H9 (cell line): ENCODE data around the gene MAPKAPK3. TPM values are rescaled to one million over a fixed set of nuclear protein-coding genes. Genes with fewer than 3 reads are reported as not detected.

ENCODE experiments used
- DNase-seq: peaks from one replicate; pipeline ENCODE4 v3.0.0-alpha.2; 2017
- H2AFZ ChIP-seq: one replicate; pipeline ENCODE4 v1.6.1; 2013; ENCODE audit warnings: mild to moderate bottlenecking, low read length, control low read depth, moderate library complexity
- H2AK5ac ChIP-seq: 2 replicates; pipeline ENCODE4 v1.6.1; 2013; ENCODE audit warnings: low read length, control low read depth, mixed read lengths; ENCODE audit not compliant: insufficient read length
- H2BK120ac ChIP-seq: one replicate; pipeline ENCODE4 v1.6.1; 2013; ENCODE audit warnings: low read depth, mild to moderate bottlenecking, low read length, control low read depth, inconsistent platforms; ENCODE audit not compliant: poor library complexity, severe bottlenecking
- H2BK12ac ChIP-seq: 2 replicates; pipeline ENCODE4 v1.6.1; 2013; ENCODE audit warnings: low read length, control low read depth, mixed read lengths, low read depth; ENCODE audit not compliant: insufficient read length
- H2BK15ac ChIP-seq: 2 replicates; pipeline ENCODE4 v1.6.1; 2013; ENCODE audit warnings: low read depth, low read length, control low read depth
- H2BK20ac ChIP-seq: one replicate; pipeline ENCODE4 v1.6.1; 2013; ENCODE audit warnings: low read depth, mild to moderate bottlenecking, low read length, control low read depth, inconsistent platforms; ENCODE audit not compliant: poor library complexity, severe bottlenecking
- H2BK5ac ChIP-seq: 2 replicates; pipeline ENCODE4 v1.6.1; 2013; ENCODE audit warnings: low read length, control low read depth, mixed read lengths; ENCODE audit not compliant: insufficient read length
- H3K14ac ChIP-seq: 2 replicates; pipeline ENCODE4 v1.6.1; 2013; ENCODE audit warnings: low read length, control low read depth; ENCODE audit not compliant: insufficient read depth
- H3K18ac ChIP-seq: 2 replicates; pipeline ENCODE4 v1.6.1; 2013; ENCODE audit warnings: low read depth, mild to moderate bottlenecking, mixed read lengths, low read length, control low read depth; ENCODE audit not compliant: insufficient read length
- H3K23ac ChIP-seq: 2 replicates; pipeline ENCODE4 v1.6.1; 2013; ENCODE audit warnings: low read length, control low read depth, mixed read lengths, low read depth; ENCODE audit not compliant: insufficient read length
- H3K23me2 ChIP-seq: 2 replicates; pipeline ENCODE4 v1.6.1; 2013; ENCODE audit warnings: low read depth, mild to moderate bottlenecking, mixed read lengths, low read length, control low read depth; ENCODE audit not compliant: insufficient read length, poor library complexity, severe bottlenecking
- H3K27ac ChIP-seq: 2 replicates; pipeline ENCODE4 v1.5.1; 2013; ENCODE audit warnings: low read length, control low read depth, mixed read lengths, low read depth; ENCODE audit not compliant: insufficient read length
- H3K27me3 ChIP-seq: 2 replicates; pipeline ENCODE4 v1.6.1; 2013; ENCODE audit warnings: low read length, control low read depth, inconsistent platforms; ENCODE audit not compliant: insufficient read depth
- H3K4ac ChIP-seq: 2 replicates; pipeline ENCODE4 v1.6.1; 2013; ENCODE audit warnings: low read depth, mild to moderate bottlenecking, control low read depth, inconsistent platforms, low read length, moderate library complexity
- H3K4me1 ChIP-seq: 2 replicates; pipeline ENCODE4 v1.6.1; 2013; ENCODE audit warnings: low read length, control low read depth, inconsistent platforms; ENCODE audit not compliant: insufficient read depth
- H3K4me2 ChIP-seq: 2 replicates; pipeline ENCODE4 v1.6.1; 2013; ENCODE audit warnings: low read length, control low read depth, mixed read lengths; ENCODE audit not compliant: insufficient read length, insufficient read depth
- H3K56ac ChIP-seq: 2 replicates; pipeline ENCODE4 v1.6.1; 2013; ENCODE audit warnings: low read depth, mild to moderate bottlenecking, mixed read lengths, low read length, control low read depth; ENCODE audit not compliant: insufficient read length
- H3K79me1 ChIP-seq: 2 replicates; pipeline ENCODE4 v1.6.1; 2013; ENCODE audit warnings: low read depth, mild to moderate bottlenecking, moderate library complexity, low read length, control low read depth, inconsistent platforms; ENCODE audit not compliant: insufficient read depth, poor library complexity, severe bottlenecking
- H3K79me2 ChIP-seq: 2 replicates; pipeline ENCODE4 v1.6.1; 2013; ENCODE audit warnings: low read length, control low read depth, inconsistent platforms; ENCODE audit not compliant: insufficient read depth
- H3K9ac ChIP-seq: 2 replicates; pipeline ENCODE4 v1.6.1; 2013; ENCODE audit warnings: low read length, control low read depth, mixed read lengths; ENCODE audit not compliant: insufficient read length; ENCODE audit errors: extremely low read depth
- H3K9me3 ChIP-seq: one replicate; pipeline ENCODE4 v1.6.1; 2013; ENCODE audit warnings: low read depth, low read length, inconsistent platforms; ENCODE audit not compliant: control insufficient read depth
- H3T11ph ChIP-seq: one replicate; pipeline ENCODE4 v1.6.1; 2013; ENCODE audit warnings: mild to moderate bottlenecking, low read length, control low read depth, inconsistent platforms
- H4K20me1 ChIP-seq: one replicate; pipeline ENCODE4 v1.6.1; 2013; ENCODE audit not compliant: control insufficient read depth, insufficient read length, insufficient read depth
- H4K5ac ChIP-seq: 2 replicates; pipeline ENCODE4 v1.6.1; 2013; ENCODE audit warnings: low read depth, mild to moderate bottlenecking, mixed read lengths, low read length, control low read depth; ENCODE audit not compliant: insufficient read length
- H4K8ac ChIP-seq: replicated peaks from 2 replicates; pipeline ENCODE4 v1.6.1; 2013; ENCODE audit warnings: low read length, control low read depth, mixed read lengths, low read depth; ENCODE audit not compliant: insufficient read length
- H4K91ac ChIP-seq: 2 replicates; pipeline ENCODE4 v1.6.1; 2013; ENCODE audit warnings: low read depth, mild to moderate bottlenecking, moderate library complexity, mixed read lengths, low read length, control low read depth; ENCODE audit not compliant: insufficient read length
- H3K27ac Mint-ChIP-seq, 3 experiments: 2 replicates in 2 of 3; 3 replicates in 1 of 3; pipeline ENCODE4 v1.8.0; 2020 to 2021; ENCODE audit warnings: mixed read lengths in 3 of 3, mild to moderate bottlenecking in 1 of 3, moderate library complexity in 1 of 3
- H3K27me3 Mint-ChIP-seq: 2 replicates; pipeline ENCODE4 v1.8.0; 2021; ENCODE audit warnings: low read depth, mild to moderate bottlenecking, moderate library complexity, mixed read lengths
- H3K36me3 Mint-ChIP-seq, 3 experiments: 2 replicates in 2 of 3; 3 replicates in 1 of 3; pipeline ENCODE4 v1.8.0; 2020 to 2021; ENCODE audit warnings: low read depth in 3 of 3, mixed read lengths in 3 of 3; ENCODE audit not compliant: insufficient read depth in 1 of 3
- H3K4me1 Mint-ChIP-seq, 2 experiments: 2 replicates each; pipeline ENCODE4 v1.8.0; 2020; ENCODE audit warnings: mixed read lengths in 2 of 2
- H3K4me3 Mint-ChIP-seq, 2 experiments: 2 replicates in 1 of 2; 3 replicates in 1 of 2; pipeline ENCODE4 v1.8.0; 2020 to 2021; ENCODE audit warnings: mild to moderate bottlenecking in 2 of 2, mixed read lengths in 2 of 2, moderate library complexity in 1 of 2
- H3K9me3 Mint-ChIP-seq, 2 experiments: 2 replicates in 1 of 2; 3 replicates in 1 of 2; pipeline ENCODE4 v1.8.0; 2020; ENCODE audit warnings: mild to moderate bottlenecking in 2 of 2, mixed read lengths in 2 of 2, moderate library complexity in 1 of 2
- CTCF ChIP-seq: fragments of 200-600 bp; sonication (generic); conservative IDR thresholded peaks from 3 replicates; pipeline ENCODE4 v1.8.0; 2021; ENCODE audit warnings: antibody characterized with exemption, mild to moderate bottlenecking
- WGBS: extraction: QIAGEN DNeasy Blood & Tissue Kit; methylation state at CpG from one replicate; pipeline ENCODE4 v1.1.7; 2013; ENCODE audit warnings: missing lambda C conversion rate, low lambda C conversion rate, mixed read lengths; ENCODE audit not compliant: insufficient read length; ENCODE audit errors: extremely low coverage; 5-methylcytosine and 5-hydroxymethylcytosine counted together
- total RNA-seq: library from RNA; stranded (reverse); gene quantifications from 2 replicates; pipeline ENCODE4 v1.2.1, GENCODE V29; 2021

The MAPKAPK3 gene
- total RNA-seq, 1 experiment from 2014 or later: 57.9 TPM

- Histone ChIP-seq H4K20me1 (no peaks in the 10 kb centered on the region), H4K8ac (no peak overlapping the region), H2BK5ac (no peak overlapping the region), H2BK12ac (no peak overlapping the region), H3K56ac (no peak overlapping the region), H3K4ac (no peak overlapping the region), H3K9ac (no peak overlapping the region), H3K14ac (no peak overlapping the region), H3K23me2 (no peaks in the 10 kb centered on the region), H4K91ac (no peak overlapping the region), H3K4me2 (no peak overlapping the region), H2BK20ac (no peak overlapping the region), H2AFZ (no peak overlapping the region), H2BK15ac (no peak overlapping the region), H2BK120ac (no peak overlapping the region), H3K27me3 (no peaks in the 10 kb centered on the region), H3K27ac (no peak overlapping the region), H3K23ac (no peak overlapping the region), H3T11ph (no peak overlapping the region), H3K18ac (no peak overlapping the region), H2AK5ac (no peak overlapping the region), H3K9me3 (no peaks in the 10 kb centered on the region), H3K79me2 (no peaks in the 10 kb centered on the region), H3K4me1 (peaks cover 5% of the 10 kb centered on the region; the same call in 1 of the 2 replicates), H4K5ac (no peak overlapping the region), H3K79me1 (no peaks in the 10 kb centered on the region)
- Mint-ChIP-seq H3K9me3 (no peaks in the 10 kb centered on the region), H3K4me3 (no peak overlapping the region), H3K4me1 (peaks cover 23 to 25% of the 10 kb centered on the region in 2 experiments), H3K27me3 (peaks cover 22% of the 10 kb centered on the region), H3K36me3 (no peaks in the 10 kb centered on the region; a peak in 1 of 7 replicates), H3K27ac (no peak overlapping the region; a peak in 1 of 7 replicates)
- no peak for DNase-seq
- no CpG with 5 or more reads among the region's 3 CpGs for WGBS
- no peak for TF ChIP-seq CTCF
These were observed 37.1 kb downstream of the MAPKAPK3 start for GRCh38 chr3:50653937-50654595.
